GM18499 (cell line): ENCODE data around the gene FPR1.
"Not testable (repeated sequence)": the region's sequence is repeated elsewhere in the genome, so short reads cannot be mapped to it uniquely, and the experiment has no call there.

ENCODE experiments used
- ATAC-seq: cut with Tn5 transposase; IDR thresholded peaks from one replicate; pipeline ENCODE4 v1.9.1; 2021; ENCODE audit warnings: moderate number of reproducible peaks; ENCODE audit not compliant: insufficient read depth, unreplicated experiment

Gene FPR1

GRCh38 chr19:51779703-51780102 lies 28.0 kb upstream of the FPR1 start:
- no peak for ATAC-seq

- no peak for ATAC-seq
These were observed 27.5 kb upstream of the FPR1 start for GRCh38 chr19:51779181-51779580.

DNA sequence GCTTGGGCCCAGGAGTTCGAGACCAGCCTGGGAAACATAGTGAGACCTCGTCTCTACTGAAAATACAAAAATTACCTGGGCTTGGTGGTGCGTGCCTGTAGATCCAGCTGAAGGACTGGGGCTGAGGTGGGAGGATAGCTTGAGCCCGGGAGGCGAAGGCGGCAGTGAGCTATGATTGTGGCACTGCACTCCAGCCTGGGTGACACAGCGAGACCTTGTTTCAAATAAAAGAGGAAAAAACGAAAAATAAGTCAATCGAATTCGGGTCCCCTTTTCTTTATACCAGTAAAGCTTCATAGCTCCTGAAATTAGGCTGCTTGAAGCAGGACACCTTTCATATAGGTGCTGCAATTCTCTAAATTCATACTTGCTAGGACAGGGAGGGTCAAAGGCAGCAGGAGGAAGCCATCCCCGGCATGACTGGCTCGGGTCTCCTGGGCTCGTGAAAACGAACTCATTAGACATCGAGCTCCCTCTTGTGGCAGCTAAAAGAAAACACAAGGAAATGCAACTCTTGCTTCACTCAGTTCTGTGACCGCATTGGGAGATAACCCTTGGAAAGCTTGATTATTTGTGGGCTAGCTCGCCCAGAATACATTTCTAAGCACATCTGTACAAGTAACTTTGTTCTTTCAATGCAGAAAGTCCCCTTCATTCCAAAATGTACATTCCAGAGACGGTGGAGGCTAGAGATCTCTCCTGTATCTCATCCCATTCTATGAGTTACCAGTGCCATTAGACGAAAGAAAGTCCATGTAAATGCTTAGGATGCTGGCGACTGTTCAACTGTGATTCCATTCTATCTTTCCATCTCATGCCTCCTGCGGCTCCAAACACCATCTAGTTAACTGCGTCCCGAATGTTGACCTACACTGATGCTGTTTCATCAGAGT lies 26.1 kb upstream of the FPR1 start:
- ATAC-seq: no peak

- not testable (repeated sequence) for ATAC-seq
These were observed 24.9 kb upstream of the FPR1 start for GRCh38 chr19:51776561-51776960.

DNA sequence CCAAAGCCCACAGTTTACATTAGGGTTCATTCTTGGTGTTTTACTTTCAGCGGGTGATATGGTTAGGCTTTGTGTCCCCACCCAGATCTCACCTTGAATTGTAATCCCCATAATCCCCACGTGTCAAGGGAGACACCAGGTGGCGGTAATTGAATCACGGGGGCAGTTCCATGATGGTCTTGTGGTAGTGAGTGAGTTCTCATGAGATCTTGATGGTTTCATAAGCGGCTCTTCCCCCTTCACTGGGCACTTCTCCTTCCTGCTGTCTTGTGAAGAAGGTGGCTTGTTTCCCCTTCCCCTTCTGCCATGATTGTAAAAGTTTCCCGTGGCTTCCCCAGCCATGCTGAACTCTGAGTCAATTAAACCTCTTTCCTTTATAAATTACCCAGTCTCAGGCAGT lies 21.3 kb upstream of the FPR1 start:
- ATAC-seq: no peak

GRCh38 chr19:51771376-51772130 lies 19.9 kb upstream of the FPR1 start:
- no peak for ATAC-seq

DNA sequence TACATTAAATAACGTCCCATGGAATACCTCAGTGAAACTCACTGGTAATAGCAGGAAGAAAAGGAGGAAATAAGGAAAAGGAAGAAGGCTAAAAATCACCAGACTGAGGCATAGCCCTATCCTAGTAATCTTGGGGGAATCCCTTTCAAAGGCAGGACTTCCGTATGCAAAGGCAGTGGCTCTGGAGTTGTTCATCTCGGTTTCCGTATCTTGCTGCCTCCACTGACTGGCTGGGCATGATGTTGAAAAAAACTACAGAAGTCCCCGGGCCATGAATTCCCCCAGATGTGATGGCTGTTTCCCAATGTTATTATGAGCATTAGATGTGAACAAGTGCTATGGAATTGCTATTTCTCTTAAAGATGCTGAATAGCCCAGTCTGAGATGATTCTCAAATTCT lies 14.8 kb upstream of the FPR1 start:
- no peak for ATAC-seq

GRCh38 chr19:51765086-51765485 lies 13.4 kb upstream of the FPR1 start:
- no peak for ATAC-seq

DNA sequence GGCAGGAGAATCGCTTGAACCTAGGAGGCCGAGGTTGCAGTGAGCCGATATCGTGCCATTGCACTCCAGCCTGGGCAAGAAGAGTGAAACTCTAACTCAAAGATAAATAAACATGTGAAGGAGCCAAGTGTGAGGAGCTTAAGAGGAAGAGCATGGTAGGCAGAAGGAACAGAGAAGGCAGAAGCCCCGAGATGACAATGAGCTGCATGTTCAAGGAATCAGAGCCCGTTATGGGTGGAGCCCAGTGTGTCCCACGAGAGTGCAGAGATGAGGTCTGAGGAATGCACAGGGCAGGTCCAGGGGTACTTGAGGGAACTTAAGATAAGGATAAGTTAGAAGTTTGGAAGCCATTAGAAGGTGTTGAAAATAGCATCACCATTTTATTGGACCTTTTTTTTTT lies 10.0 kb upstream of the FPR1 start:
- no peak for ATAC-seq

- ATAC-seq: no peak
These were observed 9.1 kb upstream of the FPR1 start, which contains the start of gene FPR2 for GRCh38 chr19:51760697-51761356. TSS of gene FPR2 (plus strand) at chr19:51761180. CDS start at chr19:51768659, 7,479 bp downstream.

GRCh38 chr19:51755571-51755970 lies 3.9 kb upstream of the FPR1 start:
- ATAC-seq: no peak

DNA sequence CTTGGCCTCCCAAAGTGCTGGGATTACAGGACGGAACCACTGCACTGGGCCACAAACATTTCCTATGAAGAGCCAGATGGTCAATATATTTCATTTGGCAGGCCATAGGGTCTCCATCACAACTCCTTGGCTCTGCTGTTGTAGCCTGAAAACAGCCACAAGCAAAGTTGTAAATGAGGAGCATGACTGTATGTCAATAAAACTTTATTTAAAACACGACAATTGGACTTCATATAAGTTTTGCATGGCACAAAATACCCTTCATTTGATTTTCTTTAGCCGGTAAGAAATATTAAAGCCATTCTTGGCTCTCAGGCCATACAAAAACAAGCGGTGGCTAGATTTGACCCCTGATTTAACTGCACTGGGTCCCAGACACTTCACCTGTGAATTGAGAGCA lies 3.1 kb upstream of the FPR1 start:
- ATAC-seq: no peak

GRCh38 chr19:51754109-51754508 lies 2.4 kb upstream of the FPR1 start:
- no peak for ATAC-seq

DNA sequence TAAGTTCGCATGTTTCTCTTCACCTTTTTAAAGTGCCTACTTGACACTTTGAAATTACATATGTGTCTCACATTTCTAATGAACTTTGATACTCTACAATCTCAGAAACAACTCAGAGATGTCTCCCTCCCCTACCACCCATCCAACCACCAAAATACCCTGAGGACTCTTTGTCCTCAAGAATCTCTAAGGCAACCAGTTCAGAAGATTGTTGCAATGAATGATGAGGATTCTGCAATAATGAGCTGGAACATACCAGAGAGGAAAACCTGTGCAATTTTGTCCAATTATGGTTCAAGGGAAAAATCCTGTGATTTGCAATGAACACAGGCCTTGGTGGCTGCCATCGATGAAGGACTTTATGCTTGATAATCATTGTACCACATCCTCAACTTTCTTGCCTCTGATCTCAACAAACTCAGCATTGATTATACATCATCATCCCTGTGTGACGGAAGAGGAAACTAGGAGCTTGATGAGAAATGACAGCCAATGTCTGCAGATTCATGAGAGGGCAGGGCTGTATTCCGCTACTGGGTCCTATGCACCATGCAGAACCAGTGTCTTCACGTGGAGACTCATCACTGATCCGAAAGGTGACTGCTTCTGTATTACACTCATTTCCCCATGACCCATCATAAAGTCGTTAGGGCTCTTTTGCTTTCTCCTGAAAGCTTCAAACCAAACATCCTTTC lies 1.1 kb downstream of the FPR1 start:
- ATAC-seq: no peak

GRCh38 chr19:51749979-51750378 lies 1.7 kb downstream of the FPR1 start:
- ATAC-seq: no peak

- no peak for ATAC-seq
These were observed 4.9 kb downstream of the FPR1 start for GRCh38 chr19:51746731-51747130.

DNA sequence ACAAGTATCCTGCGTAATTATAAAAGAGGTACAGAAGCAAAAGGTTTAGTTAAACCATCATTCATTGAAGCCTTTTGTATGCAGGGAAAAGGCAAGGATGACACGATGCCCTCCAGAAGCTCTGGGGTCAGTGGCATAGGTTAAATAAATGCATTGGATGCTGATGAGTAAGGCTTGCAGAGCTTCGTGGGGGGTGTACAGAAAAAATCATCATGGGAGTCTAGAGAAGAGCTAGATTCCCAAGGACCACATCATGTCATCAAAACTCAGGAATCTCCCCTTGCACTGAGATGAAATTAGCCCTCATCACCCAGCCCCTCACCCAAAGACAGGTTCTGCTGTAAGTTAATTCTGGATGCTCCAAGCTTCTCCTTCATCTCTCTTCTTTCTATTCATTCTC lies 8.3 kb downstream of the FPR1 start:
- ATAC-seq: no peak

- ATAC-seq: no peak
These were observed 8.9 kb downstream of the FPR1 start for GRCh38 chr19:51742789-51743188.

DNA sequence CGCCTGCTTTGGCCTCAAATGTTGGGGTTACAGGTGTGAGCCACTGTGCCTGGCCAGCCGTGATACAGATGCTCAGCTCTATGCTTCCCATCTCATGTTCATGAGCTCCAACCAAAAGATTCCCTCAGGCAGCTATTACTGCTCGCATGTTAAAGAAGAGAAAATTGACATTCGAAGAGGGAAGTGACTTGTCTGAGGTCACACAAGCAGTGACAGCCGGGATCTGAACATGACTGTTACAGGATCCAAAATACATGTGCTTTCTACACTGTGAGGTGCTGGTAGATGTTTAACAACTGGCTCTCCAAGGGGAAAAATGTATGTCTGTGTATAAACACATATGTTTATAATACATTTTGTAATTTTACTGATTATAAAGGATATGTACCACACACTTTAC lies 11.3 kb downstream of the FPR1 start:
- ATAC-seq: no peak

DNA sequence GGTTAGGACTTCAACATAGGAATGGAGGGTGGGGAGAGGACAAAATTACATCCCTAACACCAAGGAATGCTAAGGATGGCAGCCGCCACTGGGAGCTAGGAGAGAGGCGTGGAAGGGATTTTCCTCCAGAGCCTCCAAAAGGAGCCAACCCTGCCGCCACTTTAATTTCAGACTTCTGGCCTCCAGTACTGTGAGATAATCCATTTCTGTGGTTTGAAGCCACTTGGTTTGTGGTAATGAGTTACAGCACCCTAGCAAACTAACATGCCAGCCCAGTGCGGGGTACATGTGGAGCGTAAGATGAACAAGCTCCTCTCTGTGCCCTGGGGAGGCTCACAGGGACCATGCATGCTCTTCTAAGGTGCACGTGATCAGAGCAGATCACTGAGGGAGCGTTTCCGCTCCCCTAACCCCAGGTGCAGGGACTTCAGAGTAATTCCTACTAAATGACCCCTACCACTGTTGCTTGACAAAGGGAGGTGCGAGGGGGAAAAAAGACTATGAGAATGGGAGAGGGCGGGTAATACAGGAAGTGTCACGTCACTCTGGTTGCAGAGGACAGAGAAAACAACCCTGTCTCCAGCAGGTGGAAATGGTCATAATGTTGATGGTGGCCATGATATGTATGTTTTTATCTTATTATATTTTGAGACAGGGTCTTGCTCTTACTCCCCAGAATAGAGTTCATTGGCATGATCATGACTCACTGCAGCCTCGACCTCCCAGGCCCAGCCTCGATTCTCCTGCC lies 12.0 kb downstream of the FPR1 start:
- no peak for ATAC-seq
